B cell (primary cell): Measurements from ENCODE around the gene ISM1.

ENCODE experiments used
- CTCF ChIP-seq: fragments of 200-600 bp; IDR thresholded peaks from one replicate; pipeline ENCODE4 v1.8.0; 2022; ENCODE audit warnings: antibody characterized with exemption, mild to moderate bottlenecking
- EZH2 ChIP-seq: IDR thresholded peaks from 2 replicates; pipeline ENCODE4 v1.6.1; 2012; ENCODE audit warnings: borderline replicate concordance, low read depth, mild to moderate bottlenecking, moderate library complexity, low read length; ENCODE audit not compliant: insufficient read depth, poor library complexity, severe bottlenecking

DNA sequence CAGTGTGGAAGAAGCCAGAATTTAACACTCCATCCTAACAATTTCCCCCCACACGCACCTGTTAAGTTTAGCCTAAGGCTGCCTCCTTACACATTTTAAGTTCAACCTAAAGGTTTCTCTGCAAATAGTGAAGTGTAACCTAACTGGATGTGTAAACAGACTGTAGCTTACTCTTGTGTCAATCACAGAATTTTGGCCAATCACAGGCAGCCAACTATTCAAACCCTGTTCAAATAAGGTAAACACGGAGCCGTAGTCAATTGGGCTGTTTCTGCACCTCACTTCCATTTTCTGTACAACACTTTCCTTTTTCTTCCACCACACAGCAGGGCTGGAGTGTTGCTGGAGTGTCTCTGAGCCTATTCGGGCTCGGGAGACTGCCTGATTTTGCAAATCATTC is 92.1 kb downstream of the ISM1 start:
- TF ChIP-seq CTCF, result no peak
- TF ChIP-seq EZH2, result no peak
